Colon (tissue), 2 donors: Measurements from ENCODE around the gene LAMB3.

Experiments used
- FAIRE-seq: peaks from 2 replicates; lab custom pipeline; 2012; peaks lifted over from hg19 to GRCh38; lab: Jason Lieb, UNC
- donor health status: control.
- donor health status: control.

Gene LAMB3

DNA sequence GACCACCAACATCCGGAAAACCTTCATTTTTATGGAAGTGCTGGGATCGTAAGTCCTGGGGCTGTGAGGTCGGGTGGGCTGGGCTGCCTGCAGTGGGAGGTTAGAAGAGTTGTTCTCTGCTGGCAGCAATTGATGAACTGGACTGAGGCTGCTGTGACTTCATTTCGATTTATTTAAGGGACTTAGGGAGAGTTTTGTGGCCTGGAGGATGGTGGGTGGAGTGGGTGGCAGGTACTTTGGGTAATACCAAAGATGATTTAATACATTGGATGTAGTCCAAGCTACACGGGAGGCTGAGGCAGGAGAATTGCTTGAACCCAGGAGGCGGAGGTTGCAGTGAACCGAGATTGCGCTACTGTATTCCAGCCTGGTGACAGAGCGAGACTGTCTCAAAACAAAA lies 57.2 kb downstream of the LAMB3 start:
- FAIRE-seq: no peak

DNA sequence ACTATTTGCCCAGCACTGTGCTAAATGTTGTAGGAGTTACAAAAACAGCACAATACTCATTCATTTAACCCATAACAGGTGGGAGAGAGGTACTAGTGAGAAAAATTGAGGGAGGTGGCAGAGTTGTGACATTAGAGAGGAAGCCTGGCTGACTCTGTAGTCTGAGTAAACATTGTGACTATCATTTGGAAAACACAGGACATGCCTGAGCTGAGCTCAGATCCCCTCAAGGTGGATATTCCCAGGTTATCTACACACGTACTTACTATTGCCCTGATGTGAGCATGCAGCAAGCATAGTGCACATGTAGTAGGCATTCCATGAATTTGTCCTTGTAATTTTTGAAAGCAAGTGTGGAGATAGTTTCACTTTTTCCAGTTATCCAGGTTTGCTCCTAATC lies 57.8 kb downstream of the LAMB3 start:
- FAIRE-seq: no peak

DNA sequence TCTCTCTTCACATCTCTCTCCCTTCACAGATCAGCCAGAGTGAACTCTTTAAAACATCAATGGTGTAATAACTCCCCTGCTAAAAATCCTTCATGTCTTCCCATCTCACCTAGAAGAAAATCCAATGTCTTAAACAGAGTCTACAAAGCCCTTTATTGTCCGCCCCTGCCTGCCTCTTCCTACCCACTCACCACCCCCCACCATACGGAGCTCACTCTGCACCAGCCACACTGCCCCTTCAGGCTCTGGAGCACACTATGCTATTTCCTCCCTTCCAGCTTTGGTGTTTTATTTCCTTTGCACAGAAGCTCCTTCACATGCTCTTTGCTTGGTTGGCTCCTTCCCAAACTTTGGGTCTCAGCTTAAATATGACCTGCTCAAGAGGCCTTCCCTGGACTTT lies 58.5 kb downstream of the LAMB3 start:
- no peak for FAIRE-seq

DNA sequence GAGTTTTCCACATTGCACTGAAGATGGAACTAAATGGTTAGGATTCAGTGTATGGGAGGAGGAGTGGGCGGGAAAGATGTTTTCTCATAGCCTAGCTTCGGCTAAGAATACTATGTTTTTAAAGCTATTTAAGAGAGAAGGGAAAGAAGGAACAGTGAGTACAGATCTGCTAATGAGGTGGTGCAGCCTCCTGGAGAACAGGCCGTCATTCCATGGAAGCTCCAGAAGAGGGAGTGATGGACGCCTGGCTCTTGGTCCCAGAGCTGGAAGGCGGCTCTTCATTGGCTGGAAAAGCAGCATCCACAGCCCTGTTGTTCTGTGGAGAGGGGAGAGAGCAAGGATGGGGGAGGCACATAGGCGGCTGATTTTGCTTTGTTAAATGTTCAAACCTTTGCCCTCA lies 61.8 kb downstream of the LAMB3 start:
- FAIRE-seq: no peak

DNA sequence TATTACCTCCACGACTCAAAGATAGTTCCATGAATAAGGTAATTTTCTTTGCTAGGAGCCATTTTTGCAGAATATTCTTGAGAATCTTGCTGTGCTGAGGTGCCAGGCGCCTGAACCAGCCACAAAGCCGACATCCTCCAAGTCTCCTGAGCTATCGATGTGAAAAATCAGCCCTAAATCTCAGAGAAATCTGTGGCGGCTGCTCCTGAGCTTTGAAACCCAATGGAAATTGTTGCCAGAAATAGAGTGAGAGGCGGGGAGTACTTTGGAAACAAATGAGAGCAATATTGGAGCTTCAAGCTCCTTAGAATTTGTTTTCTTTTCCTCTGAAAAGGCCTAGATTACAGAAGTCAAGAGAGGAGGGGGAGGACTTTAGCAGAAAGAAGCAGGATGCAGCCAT lies 62.4 kb downstream of the LAMB3 start:
- no peak for FAIRE-seq

DNA sequence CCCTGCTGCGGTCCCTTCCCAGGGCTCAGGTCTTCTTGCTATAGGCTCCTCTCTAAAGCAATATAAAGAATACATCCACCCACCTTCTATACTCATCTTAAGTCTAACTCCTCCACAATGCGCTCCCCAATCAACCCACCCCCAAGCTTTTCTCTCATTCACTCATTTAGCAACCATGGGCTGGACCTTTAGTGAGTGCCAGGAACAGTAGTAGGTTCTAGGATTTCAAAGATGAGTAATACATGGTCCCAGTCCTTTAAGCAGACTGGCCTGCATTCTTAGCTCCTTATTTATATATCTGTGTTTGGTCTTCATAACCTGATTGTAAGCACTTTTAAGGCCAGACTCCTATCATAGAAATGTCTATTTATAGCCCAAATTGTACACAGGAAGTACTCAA lies 62.8 kb downstream of the LAMB3 start:
- no peak for FAIRE-seq

DNA sequence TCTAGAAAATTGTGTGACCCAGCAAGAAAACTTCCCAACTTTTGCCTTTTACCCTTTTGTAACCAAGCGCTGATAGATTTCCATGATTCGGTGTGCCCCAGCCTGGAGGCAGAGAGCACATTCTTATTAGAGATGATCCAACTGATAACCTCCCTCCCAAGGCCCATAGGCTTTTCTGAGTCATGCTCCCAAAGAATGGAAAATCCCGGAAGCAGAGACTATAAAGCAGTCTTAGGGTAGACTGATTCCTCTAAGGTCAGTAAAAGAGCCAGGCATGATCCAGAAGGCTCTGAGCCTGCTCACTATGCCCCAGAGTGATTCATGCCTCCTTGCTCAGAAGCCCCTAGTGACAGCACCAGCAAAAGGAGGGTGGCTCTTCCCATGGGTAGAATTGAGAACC lies 64.4 kb downstream of the LAMB3 start:
- FAIRE-seq: no peak

DNA sequence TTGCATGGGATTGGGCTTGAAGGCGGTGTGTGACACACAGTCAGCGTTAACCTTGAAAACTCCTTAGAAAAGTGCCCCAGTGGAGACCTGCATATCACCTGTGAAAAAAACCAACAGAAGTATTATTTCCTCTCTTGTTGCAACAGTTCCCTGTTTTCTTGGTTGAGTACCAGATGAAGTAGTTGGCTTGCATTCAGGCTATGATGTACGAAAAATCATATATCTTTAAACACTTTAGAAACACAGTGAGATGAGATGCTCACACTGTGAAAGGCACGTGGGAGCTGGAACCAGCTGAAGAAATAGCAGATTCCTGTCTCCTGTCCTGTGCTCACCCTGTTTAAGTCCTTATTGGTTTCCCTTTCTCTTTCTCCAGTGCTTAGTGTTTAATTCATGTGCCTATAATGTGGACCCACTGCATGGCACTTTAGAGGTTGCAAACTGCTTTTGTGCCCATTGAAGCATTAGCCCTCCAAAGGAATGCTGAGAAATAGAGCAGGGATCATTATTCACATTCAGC lies 65.9 kb downstream of the LAMB3 start:
- no peak for FAIRE-seq

DNA sequence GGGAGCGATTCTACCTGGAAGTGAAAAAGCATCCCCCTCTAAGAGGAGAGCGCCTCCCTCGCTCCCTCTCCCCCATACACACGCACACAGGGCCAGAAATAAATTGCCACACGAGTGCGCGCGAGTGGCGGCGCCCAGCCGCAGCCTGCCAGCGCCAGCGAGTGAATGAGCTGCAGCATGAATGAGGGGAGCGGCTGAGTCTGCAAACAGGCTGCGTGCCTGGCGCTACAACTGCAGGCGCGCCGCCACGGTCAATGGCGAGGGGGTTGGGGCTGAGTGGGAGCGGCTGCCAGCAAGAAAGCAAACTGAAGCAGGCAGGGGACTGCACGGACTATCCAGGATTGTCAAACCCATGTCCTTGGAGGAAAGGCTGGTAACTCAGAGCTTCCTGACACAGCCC lies 66.6 kb downstream of the LAMB3 start:
- no peak for FAIRE-seq

DNA sequence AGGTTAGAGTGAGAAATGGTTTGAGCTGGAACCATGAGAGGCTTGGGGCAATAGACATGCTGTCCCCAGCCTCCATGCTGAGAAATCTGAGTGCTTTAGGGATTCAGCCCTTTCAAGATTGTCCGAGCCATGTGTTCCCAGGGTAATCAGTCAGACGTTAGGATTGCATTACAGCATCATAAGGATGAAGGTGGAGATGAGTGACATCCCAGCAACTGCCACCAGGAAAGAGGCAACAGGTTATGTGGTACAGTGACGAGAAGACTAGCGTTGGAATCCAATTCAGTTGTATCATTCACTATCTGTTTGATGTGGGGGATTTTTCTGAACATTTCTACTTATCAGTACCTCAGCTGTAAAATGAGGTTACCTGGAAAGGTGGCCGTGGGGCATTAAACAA lies 67.0 kb downstream of the LAMB3 start:
- FAIRE-seq: no peak

DNA sequence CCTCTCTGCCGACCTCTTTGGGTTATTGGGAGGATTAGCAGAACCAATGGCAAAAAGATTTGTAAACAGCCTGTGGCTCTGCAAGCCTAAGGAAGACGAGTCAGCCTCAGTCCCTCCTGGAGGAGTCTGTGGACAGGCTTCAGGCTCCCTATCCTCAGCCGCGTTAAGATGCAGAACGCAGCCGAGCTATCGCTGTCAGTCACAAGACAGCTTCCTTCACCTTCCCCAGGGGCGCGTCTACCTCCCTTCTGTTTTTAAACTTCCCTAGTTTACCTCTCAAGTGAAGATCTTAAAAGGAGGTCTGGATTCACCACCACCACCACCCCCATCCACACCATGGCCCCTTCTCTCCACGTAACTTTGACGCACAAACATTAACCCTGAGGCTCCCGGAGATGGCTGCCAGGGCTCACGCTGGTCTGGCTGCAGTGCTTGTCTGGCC lies 68.0 kb downstream of the LAMB3 start:
- FAIRE-seq: no peak

DNA sequence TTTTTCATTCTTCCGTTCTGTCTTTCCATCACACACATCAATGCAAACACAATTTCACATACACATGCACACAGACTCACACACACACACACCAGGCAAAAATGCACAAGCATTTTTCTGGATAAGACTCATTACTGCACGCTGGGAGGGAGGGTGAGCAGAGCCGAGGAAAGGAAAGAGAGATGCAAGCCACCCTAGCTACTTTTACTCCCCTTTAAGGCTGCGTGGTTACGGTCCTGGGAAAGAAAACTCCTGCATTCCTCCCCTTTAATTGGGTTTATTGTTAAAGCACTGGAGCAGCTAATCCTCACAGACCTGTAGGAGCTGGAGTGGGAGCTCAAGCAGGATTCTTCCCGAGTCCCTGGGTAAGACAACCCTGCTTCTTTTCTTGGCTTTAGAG lies 68.8 kb downstream of the LAMB3 start, which contains the start of gene CAMK1G:
Gene CAMK1G, plus strand, starts transcription at position 307 of the 400 bp plus-strand sequence. CDS start 11,270 bp downstream, outside the sequence.
- FAIRE-seq: no peak

DNA sequence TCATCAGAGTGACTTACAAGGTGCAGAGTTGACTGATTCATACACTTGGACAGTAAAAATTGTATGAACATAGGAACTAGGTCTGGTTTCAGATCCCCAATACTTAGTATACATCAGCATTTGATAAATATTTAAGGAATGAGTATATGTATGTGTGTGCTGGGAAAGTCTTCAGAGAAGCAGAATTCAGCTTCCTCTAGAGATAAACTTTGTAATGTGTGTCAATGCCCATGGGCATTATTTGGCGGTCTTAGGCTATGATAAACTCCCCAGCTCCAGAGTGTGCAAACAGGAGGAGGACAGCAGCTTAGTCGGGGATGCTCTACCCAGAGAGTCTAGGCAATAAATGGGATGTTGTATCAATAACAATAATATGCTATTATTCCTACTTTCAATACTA lies 71.6 kb downstream of the LAMB3 start:
- no peak for FAIRE-seq

DNA sequence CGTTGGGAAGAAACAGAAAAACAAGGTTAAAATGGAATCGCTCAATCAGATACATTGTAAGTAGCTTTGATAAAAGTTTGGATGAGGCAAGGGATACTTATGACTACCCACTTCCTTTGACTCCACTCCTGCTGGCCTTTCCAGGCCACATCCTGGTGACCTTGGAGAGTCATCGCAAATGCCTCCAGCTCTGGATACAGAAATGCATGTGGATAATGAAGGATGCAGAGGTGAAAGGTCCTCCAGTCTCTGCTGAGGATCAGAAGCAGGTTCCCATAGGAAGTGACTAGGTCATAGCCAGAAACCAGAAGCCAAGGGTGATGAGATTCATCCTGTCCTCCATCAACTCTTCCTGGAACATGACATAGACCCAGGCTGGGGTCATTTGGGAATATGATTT lies 74.9 kb downstream of the LAMB3 start:
- FAIRE-seq: no peak

DNA sequence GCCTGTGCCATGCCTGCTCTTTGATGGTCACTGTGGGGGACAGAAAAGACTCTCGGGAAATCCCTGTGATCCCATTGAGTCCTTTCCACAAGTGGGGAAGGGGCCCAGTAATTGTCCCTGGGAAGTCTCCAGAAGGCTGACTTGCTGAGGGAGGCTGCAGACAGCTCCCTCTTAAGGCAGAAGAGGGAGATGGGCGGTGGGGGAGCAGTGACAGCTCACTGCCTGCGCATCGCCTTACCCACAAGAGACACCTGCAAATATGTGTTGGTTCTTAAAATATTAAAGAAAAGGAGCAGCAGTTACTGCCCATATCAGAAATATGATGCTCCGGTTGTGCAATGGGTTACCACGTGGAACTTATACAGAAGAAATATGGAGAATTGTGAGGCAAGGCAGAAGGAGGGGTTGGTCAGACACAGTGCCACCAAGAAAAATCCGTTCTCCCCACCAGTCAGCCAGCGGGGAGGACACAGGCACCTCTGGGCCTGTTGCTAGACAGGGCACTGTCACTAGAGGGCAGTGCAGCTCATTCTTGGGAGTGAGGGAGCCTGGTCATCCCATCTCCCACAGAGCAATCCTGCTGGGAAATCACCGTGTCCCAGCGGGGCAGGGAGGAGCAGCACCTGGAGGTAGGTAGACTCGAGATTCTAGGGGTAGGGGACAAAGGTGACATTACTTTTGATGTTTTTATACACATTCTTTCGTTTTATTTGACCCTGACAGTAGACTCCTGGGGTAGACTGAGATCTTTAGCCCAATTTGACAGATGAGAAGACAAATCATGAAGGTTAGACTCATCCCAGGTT lies 75.6 kb downstream of the LAMB3 start:
- no peak for FAIRE-seq

DNA sequence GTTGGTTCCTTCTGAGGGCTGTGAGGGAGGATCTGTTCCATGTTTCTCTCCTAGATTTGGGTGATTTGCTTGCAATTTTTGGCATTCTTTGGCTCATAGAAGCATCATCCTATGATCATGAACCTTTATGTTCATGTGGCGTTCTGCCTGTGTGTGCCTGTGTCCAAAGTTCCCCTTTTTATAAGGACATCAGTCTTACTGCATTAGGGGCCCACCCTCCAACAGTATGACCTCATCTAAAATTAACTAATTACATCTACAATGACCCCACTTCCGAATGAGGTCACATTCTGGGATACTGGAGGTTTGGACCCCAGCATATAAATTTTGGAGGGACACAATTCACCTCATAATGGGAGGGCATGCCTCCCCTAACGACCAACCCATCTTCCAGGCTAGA lies 81.5 kb downstream of the LAMB3 start:
- no peak for FAIRE-seq

DNA sequence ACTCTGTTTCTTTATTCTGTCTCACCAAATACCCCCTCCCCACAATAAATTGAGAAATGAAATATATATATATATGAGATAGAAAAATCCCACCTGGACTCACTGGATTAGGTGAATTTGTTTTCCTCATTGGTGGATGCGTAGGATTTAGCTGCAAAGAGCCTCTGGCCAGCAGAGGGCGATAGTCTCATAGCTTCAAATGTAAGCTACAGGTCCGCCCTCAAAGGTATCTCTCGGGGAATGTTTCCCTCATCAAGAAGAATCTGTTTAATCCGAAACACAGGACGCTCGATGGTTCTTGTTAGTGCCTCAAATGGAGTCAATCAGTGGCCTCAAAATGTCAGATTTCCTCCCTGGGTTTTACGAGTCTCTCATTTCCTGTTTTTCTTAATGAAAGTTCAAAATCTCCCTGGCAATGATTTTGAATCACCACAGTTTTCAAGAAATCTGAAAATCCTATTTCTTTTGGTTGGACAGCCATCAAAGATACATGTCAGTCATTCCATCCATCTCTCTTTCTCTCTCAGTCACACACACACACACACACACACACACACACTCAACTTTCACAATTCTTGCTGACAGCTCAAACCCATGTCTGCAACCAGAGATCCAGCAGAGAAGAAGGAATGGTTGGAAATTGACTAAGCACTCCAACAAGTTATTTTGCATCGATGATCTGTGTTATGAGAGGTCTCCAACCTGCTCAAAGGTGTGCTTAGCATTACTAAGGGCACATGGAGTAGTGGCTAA lies 82.6 kb downstream of the LAMB3 start:
- FAIRE-seq: no peak

DNA sequence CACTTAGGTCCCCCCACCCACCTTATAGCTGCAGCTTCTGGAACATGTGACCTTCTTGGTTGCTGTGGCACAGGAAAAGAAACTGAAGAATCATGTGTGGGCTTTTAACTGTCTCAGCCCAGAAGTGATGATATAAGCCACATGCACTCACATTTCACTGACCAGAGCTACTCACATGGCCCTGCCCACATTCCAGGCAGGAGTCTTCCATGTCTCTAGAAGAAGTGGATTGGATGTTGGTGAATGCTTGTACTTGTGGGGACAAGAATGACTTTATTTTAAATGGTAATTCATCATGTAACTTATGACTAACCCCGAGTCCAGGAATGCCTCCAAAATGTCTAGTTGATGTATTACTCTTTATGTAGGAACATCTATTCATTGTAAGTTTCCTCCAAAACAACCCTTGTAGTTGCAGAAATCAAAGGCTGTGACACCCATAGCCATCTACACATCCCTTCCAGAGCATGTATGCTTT lies 84.5 kb downstream of the LAMB3 start:
- no peak for FAIRE-seq

DNA sequence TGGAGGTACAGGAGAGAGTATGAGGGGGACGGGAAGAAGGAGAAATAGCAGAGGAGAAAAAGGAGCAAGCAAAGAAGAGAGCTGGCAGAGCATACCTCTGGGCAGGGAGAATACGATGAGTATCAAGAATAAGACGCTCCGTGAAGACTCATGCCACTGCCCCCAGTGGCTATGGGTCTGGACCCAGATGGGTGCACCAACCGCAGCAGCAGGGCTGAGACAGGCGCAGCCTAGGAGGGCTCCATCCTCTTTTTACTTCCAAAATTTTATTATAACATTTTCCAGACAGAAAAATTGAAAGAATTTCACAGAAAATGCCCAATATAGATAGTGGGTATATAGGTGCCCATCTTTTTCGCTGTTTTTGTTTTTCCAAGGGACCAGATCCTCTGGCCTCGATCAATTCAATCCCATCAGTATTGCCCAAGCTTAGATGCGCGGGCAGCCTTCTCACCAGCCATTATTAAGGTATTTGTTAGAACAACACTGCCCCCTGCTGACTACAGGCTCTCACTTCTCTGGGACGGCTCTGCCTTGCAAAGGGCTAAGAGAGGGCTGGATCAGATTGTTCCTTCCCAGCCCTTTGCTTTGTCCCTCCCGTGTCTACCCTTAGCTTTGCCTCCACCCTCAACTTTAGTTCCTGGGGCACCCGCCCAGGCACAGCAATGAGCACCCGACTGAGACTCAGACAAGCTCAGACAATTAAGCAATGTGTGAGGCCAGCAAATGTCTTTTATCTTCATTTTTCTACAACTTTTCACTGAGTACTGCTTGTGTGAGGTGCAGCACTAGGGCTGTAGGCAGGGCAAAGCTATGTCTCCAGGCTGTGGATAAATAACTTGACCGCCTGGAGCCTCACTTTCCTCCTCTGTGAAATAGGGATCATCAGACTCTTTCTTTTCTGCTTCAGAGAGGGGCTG lies 86.2 kb downstream of the LAMB3 start:
- no peak for FAIRE-seq
